Amniotic stem cell (primary cell): ENCODE data around the gene PDLIM4.
A peak's percentile ranks its signal among the peaks of the same experiment; 100 is the strongest.

Experiments
- DNase-seq: peaks from one replicate; lab custom pipeline; 2025; lab: John Stamatoyannopoulos, UW

The PDLIM4 gene

GRCh38 chr5:132257131-132258101 is at the start of gene PDLIM4:
Gene PDLIM4 (plus strand): TSS chr5:132257696. CDS start chr5:132257735, 39 bp downstream.
- DNase-seq = no peak

DNA sequence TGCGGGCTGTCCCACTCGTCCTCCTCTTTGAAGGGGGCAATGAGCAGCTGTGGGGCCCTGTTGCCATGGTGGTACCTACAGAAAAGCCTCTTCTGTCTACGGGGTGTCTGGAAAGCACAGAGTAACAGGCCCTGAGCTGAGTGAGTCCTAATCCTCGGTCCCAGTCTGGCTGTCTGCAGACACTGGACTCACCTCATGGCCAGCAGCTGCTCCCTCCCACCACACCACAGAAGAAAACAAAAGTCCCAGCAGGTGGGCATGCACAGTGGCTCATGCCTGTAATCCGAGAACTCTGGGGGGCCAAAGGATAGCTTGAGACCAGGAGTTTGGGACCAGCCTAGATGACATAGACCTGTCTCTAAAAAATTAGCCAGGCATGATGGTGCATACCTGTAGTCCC is 49.7 kb upstream of the PDLIM4 start:
- no peak for DNase-seq

DNA sequence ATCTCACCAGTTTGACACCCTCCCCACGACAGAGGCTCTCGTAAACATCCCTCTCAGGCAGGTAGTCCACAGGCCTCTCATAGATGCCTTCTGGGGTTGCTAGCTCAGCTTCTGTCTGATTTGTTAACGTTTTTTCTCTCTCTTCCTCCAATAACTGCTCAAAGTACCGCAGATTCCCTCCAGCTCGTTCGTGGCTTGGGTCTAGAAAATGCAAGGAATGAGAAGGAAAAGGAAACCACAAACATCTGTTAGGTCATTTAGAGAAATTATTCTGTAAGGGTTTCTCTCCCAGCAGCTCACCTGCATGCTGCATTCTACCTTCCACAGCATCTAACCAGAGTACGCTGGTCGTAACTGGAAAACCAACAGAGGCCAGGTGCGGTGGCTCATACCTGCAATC is 48.4 kb upstream of the PDLIM4 start:
- no peak for DNase-seq

- no peak for DNase-seq
Observed at GRCh38 chr5:132209901-132210545, 47.5 kb upstream of the PDLIM4 start.

DNA sequence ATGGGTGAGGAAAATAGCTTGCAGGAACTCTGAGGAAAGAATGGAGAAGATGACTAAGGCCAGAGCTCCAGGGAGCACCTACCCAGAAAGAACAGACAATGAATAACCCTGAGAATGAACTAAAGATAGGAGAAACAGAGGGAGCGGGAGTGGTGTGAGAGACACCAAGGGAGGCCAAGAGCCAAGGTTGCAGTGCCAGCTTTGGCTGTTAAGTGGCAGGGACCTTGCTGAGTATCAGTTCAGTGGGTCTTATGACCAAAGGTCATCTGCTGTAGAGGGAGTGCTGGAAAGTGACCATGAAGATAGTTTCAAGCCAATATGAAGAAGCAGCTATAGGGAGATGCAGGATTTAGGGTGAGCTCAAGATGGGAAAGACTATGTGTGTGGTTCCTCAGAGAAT is 46.6 kb upstream of the PDLIM4 start:
- no peak for DNase-seq

GRCh38 chr5:132211787-132212186 is 45.7 kb upstream of the PDLIM4 start:
- DNase-seq = no peak

GRCh38 chr5:132213666-132214065 is 43.8 kb upstream of the PDLIM4 start:
- no peak for DNase-seq

DNA sequence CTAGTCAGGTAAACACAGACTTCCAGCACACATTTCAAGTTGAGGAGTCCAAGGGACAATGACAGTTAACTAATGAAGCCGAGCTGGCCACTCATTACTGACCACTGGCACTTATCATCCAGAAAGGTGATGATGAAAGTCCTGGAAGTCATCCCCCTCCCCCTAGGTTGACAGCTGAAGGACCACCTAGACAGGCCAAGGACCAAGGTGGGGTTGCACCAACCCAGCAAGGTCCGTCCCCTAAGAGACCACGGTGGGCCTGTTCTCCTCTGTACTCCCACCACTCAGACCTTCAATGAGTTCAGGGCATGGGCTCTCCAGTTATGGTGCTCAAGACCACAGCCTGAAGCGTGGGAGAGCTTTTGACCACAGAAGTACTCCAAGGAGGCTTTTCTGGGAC is 43.0 kb upstream of the PDLIM4 start:
- no peak for DNase-seq

DNA sequence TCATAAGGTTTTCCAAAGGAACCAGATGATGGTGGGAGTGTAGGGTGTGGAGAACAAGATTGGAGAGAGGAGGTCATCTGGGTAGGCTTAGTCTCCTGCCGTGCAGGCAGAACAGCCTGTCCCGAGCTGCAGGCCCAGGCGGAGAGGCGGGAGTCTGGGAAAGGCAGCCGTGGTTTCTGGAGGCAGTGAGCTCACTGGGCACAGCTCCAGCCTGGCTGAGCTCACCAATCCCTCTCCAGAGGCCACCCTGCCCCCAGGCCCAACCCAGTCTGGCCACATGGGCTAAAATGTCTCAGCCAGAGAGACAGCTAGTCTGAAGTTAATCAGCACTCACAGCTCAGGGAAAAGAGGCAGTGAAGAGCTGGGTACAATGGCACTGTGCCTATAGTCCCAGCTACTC is 42.2 kb upstream of the PDLIM4 start:
- peak; percentile 92 for DNase-seq

DNA sequence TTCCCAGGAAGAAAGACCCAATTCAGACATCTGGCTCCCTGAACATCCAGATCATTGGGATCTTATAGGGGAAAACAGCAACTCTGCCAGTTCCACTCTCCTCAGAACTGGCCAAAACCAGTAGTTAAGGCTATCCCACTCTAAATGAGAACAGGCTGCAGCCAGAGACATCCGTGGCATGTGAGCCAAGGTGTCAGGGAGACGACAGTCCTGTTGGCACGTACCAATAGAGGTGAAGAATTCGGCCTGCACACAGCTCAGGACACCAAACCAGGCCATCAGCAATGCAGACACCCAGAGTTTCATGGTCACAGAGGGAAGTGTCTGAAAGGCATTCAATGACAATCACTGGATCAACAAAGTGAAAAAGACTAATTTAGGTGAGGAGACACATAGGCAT is 39.2 kb upstream of the PDLIM4 start:
- no peak for DNase-seq

GRCh38 chr5:132219289-132219970 is 38.1 kb upstream of the PDLIM4 start:
- DNase-seq = no peak

DNA sequence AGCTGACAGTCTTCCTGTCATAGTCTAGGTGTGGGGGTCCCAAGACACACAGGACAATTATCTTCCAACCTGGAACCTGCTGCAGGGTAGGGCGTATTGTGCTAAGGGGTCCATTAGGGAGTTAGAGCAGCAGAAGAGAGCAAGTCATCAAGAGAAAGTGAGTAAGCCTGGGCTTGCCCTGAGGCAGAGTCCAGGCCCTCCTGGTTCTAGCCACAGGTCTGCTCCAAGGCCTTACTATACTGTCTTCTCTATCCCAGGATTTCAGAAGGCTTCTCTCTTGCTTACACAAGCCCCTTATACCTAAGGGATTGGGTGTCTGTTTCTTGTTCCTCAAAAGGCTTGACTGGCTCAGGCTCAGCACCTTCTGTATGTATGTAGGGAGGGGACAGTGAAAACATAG is 37.5 kb upstream of the PDLIM4 start:
- DNase-seq = no peak

- DNase-seq = no peak
Observed at GRCh38 chr5:132220491-132220890, 37.0 kb upstream of the PDLIM4 start.

- no peak for DNase-seq
Observed at GRCh38 chr5:132221781-132222648, 35.5 kb upstream of the PDLIM4 start.

GRCh38 chr5:132222649-132223038 is 34.9 kb upstream of the PDLIM4 start:
- no peak for DNase-seq

GRCh38 chr5:132223861-132224260 is 33.6 kb upstream of the PDLIM4 start:
- DNase-seq = no peak

GRCh38 chr5:132224716-132225115 is 32.8 kb upstream of the PDLIM4 start:
- DNase-seq = no peak

- DNase-seq = peak; percentile 68
Observed at GRCh38 chr5:132225165-132226032, 32.1 kb upstream of the PDLIM4 start.

DNA sequence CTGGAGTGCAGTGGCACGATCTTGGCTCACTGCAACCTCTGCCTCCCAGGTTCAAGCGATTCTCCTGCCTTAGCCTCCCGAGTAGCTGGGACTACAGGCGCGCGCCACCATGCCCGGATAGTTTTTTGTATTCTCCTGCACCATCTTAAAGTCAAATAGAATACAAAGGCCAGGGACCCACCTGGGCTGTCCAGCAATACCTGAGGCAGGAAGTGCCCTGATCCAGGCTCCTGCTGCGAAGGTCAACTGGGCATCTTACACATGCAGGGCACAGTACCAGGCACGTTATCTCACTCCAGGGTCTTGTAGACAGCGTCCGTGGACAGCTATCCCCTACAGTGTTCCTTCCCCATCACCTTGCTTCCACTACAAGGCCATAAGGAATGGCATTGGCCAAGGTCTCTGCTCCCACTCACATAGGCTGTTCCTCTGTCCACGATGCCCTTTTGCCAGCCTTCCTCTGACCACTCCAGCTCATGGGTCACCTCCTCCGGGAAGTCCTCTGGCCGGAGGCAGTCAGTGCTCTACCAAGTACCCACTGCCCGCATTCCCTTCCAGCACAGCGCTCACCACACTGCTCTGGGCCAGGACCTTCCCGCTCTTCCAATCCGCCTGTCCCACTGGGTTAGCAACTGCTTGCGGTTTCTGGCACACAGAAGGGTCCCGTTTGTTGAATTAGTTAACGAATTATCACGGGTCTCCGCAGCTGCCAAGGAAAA is 30.8 kb upstream of the PDLIM4 start:
- DNase-seq = no peak

DNA sequence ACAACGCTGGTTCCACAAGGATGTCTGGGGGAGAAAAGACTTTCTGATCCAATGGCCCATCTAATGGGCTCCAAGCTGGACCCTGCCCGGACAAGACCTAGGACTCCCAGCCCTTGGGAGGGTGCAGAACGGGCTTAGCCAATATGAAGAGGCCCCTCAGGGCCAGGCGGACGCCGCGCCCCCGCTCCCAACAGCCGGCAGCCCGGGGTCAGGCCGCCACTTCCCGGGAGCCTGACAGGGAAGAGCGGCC is 30.3 kb upstream of the PDLIM4 start:
- DNase-seq = no peak
